HepG2 (cell line): ENCODE measurements around the gene TRPT1. TPM values are rescaled to one million over a fixed set of nuclear protein-coding genes. Genes with fewer than 3 reads are reported as not detected.

Experiments used
- BORCS8-MEF2B ChIP-seq: sonication (generic); formaldehyde crosslinking; IDR thresholded peaks from 2 replicates; pipeline ENCODE4 v1.8.0; 2022; ENCODE audit warnings: mild to moderate bottlenecking, missing genetic modification reagents
- CREM ChIP-seq, 2 experiments: sonication (generic) in 1 of 2; formaldehyde crosslinking in 1 of 2; IDR thresholded peaks; 2 replicates each; pipeline versions ENCODE4 v1.4.0 to v1.6.1; 2016 to 2020; ENCODE audit warnings: antibody characterized with exemption in 1 of 2, mild to moderate bottlenecking in 1 of 2, missing genetic modification reagents in 1 of 2
- FOXK1 ChIP-seq: sonication (generic); formaldehyde crosslinking; IDR thresholded peaks from 2 replicates; pipeline ENCODE4 v1.4.0; 2020; ENCODE audit warnings: low read depth, missing genetic modification reagents, borderline replicate concordance
- FOXO4 ChIP-seq: sonication (generic); formaldehyde crosslinking; conservative IDR thresholded peaks from 2 replicates; pipeline ENCODE4 v1.8.1; 2023; ENCODE audit warnings: missing genetic modification reagents
- HCFC1 ChIP-seq: fragments of 150-350 bp; IDR thresholded peaks from 2 replicates; pipeline ENCODE4 v1.6.1; 2014; ENCODE audit warnings: low read depth, low read length
- LRRFIP1 ChIP-seq: sonication (generic); formaldehyde crosslinking; conservative IDR thresholded peaks from 2 replicates; pipeline ENCODE4 v1.4.0; 2020; ENCODE audit warnings: missing genetic modification reagents
- NFE2L2 ChIP-seq: fragments of 150-350 bp; IDR thresholded peaks from 2 replicates; pipeline ENCODE4 v1.6.1; 2014; ENCODE audit warnings: low read length
- NRL ChIP-seq: sonication (generic); formaldehyde crosslinking; IDR thresholded peaks from 2 replicates; pipeline ENCODE4 v1.5.0; 2020; ENCODE audit warnings: missing genetic modification reagents, mild to moderate bottlenecking, moderate library complexity, borderline replicate concordance
- PHF21A ChIP-seq: sonication (generic); formaldehyde crosslinking; IDR thresholded peaks from 2 replicates; pipeline ENCODE4 v1.5.0; 2020; ENCODE audit warnings: mild to moderate bottlenecking, missing genetic modification reagents
- PTBP1 ChIP-seq: fragments of 200-400 bp; formaldehyde crosslinking; IDR thresholded peaks from 2 replicates; pipeline ENCODE4 v1.6.1; 2018; ENCODE audit warnings: low read length, low read depth; ENCODE audit not compliant: poor library complexity, severe bottlenecking
- ZNF337 ChIP-seq: sonication (generic); formaldehyde crosslinking; IDR thresholded peaks from 2 replicates; pipeline ENCODE4 v1.5.1; 2020; ENCODE audit warnings: missing genetic modification reagents, low read depth, mild to moderate bottlenecking, borderline replicate concordance
- ZNF34 ChIP-seq: sonication (generic); formaldehyde crosslinking; IDR thresholded peaks from 2 replicates; pipeline ENCODE4 v1.4.0; 2020; ENCODE audit warnings: mild to moderate bottlenecking, missing genetic modification reagents, borderline replicate concordance
- ZNF431 ChIP-seq: sonication (generic); formaldehyde crosslinking; IDR thresholded peaks from 2 replicates; pipeline ENCODE4 v1.9.0; 2022; ENCODE audit warnings: missing genetic modification reagents, low read depth, mild to moderate bottlenecking, borderline replicate concordance
- ZNF451 ChIP-seq: sonication (generic); formaldehyde crosslinking; IDR thresholded peaks from 2 replicates; pipeline ENCODE4 v1.5.0; 2020; ENCODE audit warnings: mild to moderate bottlenecking, missing genetic modification reagents
- ZNF546 ChIP-seq: sonication (generic); formaldehyde crosslinking; conservative IDR thresholded peaks from 2 replicates; pipeline ENCODE4 v1.8.1; 2023; ENCODE audit warnings: mild to moderate bottlenecking, missing genetic modification reagents
- ZNF605 ChIP-seq: sonication (generic); formaldehyde crosslinking; IDR thresholded peaks from 2 replicates; pipeline ENCODE4 v1.8.0; 2022; ENCODE audit warnings: mild to moderate bottlenecking, missing genetic modification reagents
- ZNF703 ChIP-seq: sonication (generic); formaldehyde crosslinking; IDR thresholded peaks from 2 replicates; pipeline ENCODE4 v1.5.1; 2020; ENCODE audit warnings: missing genetic modification reagents, mild to moderate bottlenecking, moderate library complexity, borderline replicate concordance
- ZNF788 ChIP-seq: sonication (generic); formaldehyde crosslinking; IDR thresholded peaks from 2 replicates; pipeline ENCODE4 v1.5.0; 2020; ENCODE audit warnings: mild to moderate bottlenecking, missing genetic modification reagents, borderline replicate concordance
- polyA plus RNA-seq, 8 experiments: library from polyadenylated mRNA; depleted of rRNA in 3 of 8; stranded (reverse) in 7 of 8; unstranded in 1 of 8; fragments of >200 nt; fragmentation: Illumina TruSeq in 4 of 8; extraction: Trizol in 4 of 8; gene quantifications; 2 replicates each; pipeline versions ENCODE4 v1.2.1 to v1.2.3, GENCODE V29; 2011 to 2016; ENCODE audit warnings: low read depth in 4 of 8, missing spikeins in 1 of 8, mixed read lengths in 1 of 8; ENCODE audit not compliant: insufficient read depth in 1 of 8
- total RNA-seq, 5 experiments: library from RNA; depleted of rRNA; stranded (reverse); fragments of >200 nt; fragmentation: Illumina TruSeq; extraction: Trizol; gene quantifications; 2 replicates each; pipeline ENCODE4 v1.2.3, GENCODE V29; 2016; ENCODE audit warnings: low read depth in 1 of 5
- TF ChIP-seq, protein P1 (sequence below): IDR thresholded peaks from 2 replicates; pipeline ENCODE4 v1.6.1; 2012; ENCODE audit warnings: low read length, improper control_type of control experiment
- TF ChIP-seq, protein P2 (sequence below): sonication (generic); formaldehyde crosslinking; IDR thresholded peaks from 2 replicates; pipeline ENCODE4 v1.9.0; 2022; ENCODE audit warnings: missing genetic modification reagents, mild to moderate bottlenecking, borderline replicate concordance

Gene TRPT1
- total and polyA plus RNA-seq, 2 of the 13 experiments (the other 11 are each of a cell fraction or from before 2014, with no cell fraction given) = 24.8 to 40.7 TPM

DNA sequence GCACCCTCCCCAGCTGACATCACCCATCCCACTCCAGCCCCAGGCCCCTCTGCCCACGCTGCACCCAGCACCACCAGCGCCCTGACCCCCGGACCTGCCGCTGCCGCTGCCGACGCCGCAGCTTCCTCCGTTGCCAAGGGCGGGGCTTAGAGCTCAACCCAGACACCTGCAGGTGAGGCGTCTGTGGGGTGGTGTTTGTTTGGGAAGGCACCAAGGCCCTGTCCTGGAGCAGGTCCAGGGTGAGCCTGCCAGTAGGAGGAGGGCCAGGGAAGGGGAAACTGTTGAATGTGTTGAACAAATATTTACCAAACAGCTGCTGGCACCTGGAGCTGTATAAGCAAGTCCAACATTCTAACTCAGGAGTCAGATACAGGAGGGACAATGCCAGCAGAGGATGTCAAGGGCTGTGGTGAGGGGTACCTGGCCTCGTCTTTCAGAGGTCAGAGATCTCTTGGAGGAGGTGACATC, 11.5 kb upstream of the TRPT1 start (continued):
- TF ChIP-seq, protein P1, sequence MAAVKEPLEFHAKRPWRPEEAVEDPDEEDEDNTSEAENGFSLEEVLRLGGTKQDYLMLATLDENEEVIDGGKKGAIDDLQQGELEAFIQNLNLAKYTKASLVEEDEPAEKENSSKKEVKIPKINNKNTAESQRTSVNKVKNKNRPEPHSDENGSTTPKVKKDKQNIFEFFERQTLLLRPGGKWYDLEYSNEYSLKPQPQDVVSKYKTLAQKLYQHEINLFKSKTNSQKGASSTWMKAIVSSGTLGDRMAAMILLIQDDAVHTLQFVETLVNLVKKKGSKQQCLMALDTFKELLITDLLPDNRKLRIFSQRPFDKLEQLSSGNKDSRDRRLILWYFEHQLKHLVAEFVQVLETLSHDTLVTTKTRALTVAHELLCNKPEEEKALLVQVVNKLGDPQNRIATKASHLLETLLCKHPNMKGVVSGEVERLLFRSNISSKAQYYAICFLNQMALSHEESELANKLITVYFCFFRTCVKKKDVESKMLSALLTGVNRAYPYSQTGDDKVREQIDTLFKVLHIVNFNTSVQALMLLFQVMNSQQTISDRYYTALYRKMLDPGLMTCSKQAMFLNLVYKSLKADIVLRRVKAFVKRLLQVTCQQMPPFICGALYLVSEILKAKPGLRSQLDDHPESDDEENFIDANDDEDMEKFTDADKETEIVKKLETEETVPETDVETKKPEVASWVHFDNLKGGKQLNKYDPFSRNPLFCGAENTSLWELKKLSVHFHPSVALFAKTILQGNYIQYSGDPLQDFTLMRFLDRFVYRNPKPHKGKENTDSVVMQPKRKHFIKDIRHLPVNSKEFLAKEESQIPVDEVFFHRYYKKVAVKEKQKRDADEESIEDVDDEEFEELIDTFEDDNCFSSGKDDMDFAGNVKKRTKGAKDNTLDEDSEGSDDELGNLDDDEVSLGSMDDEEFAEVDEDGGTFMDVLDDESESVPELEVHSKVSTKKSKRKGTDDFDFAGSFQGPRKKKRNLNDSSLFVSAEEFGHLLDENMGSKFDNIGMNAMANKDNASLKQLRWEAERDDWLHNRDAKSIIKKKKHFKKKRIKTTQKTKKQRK = no peak
- TF ChIP-seq BORCS8-MEF2B (no peak), LRRFIP1 (CRISPR knock-in tag) (no peak), HCFC1 (no peak), CREM (IDR thresholded peaks at IDR 0.05) (no peak), CREM (CRISPR knock-in tag; IDR thresholded peaks at IDR 0.05) (no peak), ZNF605 (CRISPR knock-in tag) (peak; percentile 76; the same call in 1 of the 2 replicates), ZNF337 (no peak), ZNF431 (no peak; the same call in 1 of the 2 replicates), FOXK1 (CRISPR knock-in tag) (peak; percentile 53; the same call in 1 of the 2 replicates), NFE2L2 (no peak), NRL (CRISPR knock-in tag) (peak; percentile 67; the same call in 1 of the 2 replicates), ZNF788 (CRISPR knock-in tag) (no peak; the same call in 1 of the 2 replicates), ZNF546 (no peak), FOXO4 (CRISPR knock-in tag) (no peak), ZNF34 (CRISPR knock-in tag) (no peak), PHF21A (CRISPR knock-in tag) (peak; percentile 81), ZNF451 (CRISPR knock-in tag) (0 out of 2 replicates have a peak, but pooled peaks have one; percentile 80), ZNF703 (CRISPR knock-in tag) (peak; percentile 50; the same call in 1 of the 2 replicates), PTBP1 (no peak)
- TF ChIP-seq, protein P2, sequence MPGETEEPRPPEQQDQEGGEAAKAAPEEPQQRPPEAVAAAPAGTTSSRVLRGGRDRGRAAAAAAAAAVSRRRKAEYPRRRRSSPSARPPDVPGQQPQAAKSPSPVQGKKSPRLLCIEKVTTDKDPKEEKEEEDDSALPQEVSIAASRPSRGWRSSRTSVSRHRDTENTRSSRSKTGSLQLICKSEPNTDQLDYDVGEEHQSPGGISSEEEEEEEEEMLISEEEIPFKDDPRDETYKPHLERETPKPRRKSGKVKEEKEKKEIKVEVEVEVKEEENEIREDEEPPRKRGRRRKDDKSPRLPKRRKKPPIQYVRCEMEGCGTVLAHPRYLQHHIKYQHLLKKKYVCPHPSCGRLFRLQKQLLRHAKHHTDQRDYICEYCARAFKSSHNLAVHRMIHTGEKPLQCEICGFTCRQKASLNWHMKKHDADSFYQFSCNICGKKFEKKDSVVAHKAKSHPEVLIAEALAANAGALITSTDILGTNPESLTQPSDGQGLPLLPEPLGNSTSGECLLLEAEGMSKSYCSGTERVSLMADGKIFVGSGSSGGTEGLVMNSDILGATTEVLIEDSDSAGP (CRISPR knock-in tag) = peak; percentile 40; the same call in 1 of the 2 replicates
